ENCODE data around the gene FKBP7.
A peak's percentile ranks its signal among the peaks of the same experiment; 100 is the strongest.

Gene FKBP7

GRCh38 chr2:178469219-178469849, 9.1 kb downstream of the FKBP7 start:
- ChIA-PET POLR2A (no interaction called here), CTCF (no interaction called here)
- DNase-seq (ENCODE audit: low read depth, low spot score) = no peak
- TF ChIP-seq, protein P1, sequence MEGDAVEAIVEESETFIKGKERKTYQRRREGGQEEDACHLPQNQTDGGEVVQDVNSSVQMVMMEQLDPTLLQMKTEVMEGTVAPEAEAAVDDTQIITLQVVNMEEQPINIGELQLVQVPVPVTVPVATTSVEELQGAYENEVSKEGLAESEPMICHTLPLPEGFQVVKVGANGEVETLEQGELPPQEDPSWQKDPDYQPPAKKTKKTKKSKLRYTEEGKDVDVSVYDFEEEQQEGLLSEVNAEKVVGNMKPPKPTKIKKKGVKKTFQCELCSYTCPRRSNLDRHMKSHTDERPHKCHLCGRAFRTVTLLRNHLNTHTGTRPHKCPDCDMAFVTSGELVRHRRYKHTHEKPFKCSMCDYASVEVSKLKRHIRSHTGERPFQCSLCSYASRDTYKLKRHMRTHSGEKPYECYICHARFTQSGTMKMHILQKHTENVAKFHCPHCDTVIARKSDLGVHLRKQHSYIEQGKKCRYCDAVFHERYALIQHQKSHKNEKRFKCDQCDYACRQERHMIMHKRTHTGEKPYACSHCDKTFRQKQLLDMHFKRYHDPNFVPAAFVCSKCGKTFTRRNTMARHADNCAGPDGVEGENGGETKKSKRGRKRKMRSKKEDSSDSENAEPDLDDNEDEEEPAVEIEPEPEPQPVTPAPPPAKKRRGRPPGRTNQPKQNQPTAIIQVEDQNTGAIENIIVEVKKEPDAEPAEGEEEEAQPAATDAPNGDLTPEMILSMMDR (IDR thresholded peaks at IDR 0.05; ENCODE audit: insufficient read depth, low read length, missing control alignments) = no peak
- H3K4me3 ChIP-seq (ENCODE audit: low read depth, low read length) = no peak overlapping the region

DNA sequence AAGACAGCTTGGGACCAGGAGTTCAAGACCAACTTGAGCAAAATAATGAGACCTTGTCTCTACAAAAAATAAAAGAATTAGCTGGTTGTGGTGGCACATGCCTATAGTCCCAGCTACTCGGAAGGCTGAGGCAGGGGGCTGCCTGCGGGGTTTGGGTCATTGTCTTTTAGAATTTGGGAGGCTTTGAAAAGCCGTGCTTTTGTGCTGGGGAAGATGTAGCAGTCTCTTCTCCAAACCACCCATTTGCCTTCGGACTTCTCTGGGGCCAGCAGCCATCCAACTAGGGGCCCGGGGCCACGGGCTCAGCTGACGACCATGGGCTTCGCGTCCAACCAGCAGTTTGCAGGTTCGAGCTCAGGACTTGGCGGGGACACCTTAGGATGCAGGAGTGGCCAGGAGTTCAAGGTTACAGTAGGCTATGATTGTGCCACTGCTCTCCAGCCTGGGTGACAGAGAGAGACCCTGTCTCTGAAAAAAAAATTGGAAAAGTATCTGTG, 21.0 kb downstream of the FKBP7 start:
- ChIA-PET CTCF (interaction anchor here (1.2 kb wide), 1 partner anchor 16 kb away, joined by 3 read pairs; no protein-coding TSS in a partner anchor), POLR2A (no interaction called here)
- TF ChIP-seq, protein P1 (IDR thresholded peaks at IDR 0.05; ENCODE audit: insufficient read depth, low read length, missing control alignments) = no peak
- DNase-seq (ENCODE audit: low read depth, low spot score) = no peak
- H3K4me3 ChIP-seq (ENCODE audit: low read depth, low read length) = no peak overlapping the region

GRCh38 chr2:178455947-178456346, 22.5 kb downstream of the FKBP7 start:
- TF ChIP-seq, protein P1 (IDR thresholded peaks at IDR 0.05; ENCODE audit: insufficient read depth, low read length, missing control alignments) = no peak
- POLR2A ChIA-PET = interaction anchor here (0.6 kb wide), 1 partner anchor 24 kb away, joined by 3 read pairs; no protein-coding TSS in a partner anchor
- H3K4me3 ChIP-seq (ENCODE audit: low read depth, low read length) = no peak overlapping the region
- DNase-seq (ENCODE audit: low read depth, low spot score) = no peak
- CTCF ChIA-PET = no interaction called here

DNA sequence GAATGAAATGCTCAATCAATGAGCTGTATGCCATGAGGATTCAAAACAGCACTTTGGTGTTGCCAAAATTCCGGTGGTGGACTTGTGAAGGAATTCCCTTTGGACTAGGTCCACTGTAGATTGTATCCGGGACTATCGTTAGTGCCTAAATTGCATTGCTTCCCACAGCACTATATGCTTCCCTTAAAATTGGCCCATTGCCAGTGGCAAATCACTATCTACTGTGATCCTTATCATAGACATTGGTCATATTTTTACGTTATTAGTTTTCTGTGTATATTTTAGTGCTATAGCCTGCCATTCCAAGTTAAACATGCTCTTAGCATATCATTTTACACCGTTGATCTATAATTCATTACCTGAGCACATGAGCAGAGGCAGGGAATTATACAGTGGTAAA, 25.5 kb downstream of the FKBP7 start:
- no peak overlapping the region for H3K4me3 ChIP-seq (ENCODE audit: low read depth, low read length)
- POLR2A ChIA-PET = no interaction called here
- CTCF ChIA-PET = no interaction called here
- DNase-seq (ENCODE audit: low read depth, low spot score) = no peak
- TF ChIP-seq, protein P1 (IDR thresholded peaks at IDR 0.05; ENCODE audit: insufficient read depth, low read length, missing control alignments) = no peak

DNA sequence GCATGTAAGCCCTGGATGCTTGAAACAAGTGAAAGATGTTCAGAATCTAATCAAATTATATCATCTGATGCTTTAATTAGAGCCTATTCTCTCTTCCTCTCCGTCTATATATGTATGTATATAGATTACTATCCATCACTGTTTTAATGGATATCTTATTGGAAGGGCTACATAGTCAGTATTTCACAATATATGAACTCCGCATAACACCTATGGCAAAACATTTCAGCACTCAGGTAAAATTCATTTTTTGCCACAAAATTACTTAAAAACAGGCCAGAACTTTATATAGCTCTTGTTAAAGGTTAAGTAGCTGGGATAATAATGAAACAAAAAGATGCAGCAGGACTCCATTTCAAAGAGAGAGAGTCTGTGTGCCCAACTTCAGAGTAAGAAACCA, 26.1 kb downstream of the FKBP7 start:
- POLR2A ChIA-PET = no interaction called here
- DNase-seq (ENCODE audit: low read depth, low spot score) = no peak
- H3K4me3 ChIP-seq (ENCODE audit: low read depth, low read length) = no peak overlapping the region
- CTCF ChIA-PET = no interaction called here
- TF ChIP-seq, protein P1 (IDR thresholded peaks at IDR 0.05; ENCODE audit: insufficient read depth, low read length, missing control alignments) = no peak

GRCh38 chr2:178450774-178451525, 27.4 kb downstream of the FKBP7 start, which contains the start of the genes PJVK and PRKRA:
Gene PJVK, plus strand, starts transcription at chr2:178451378. Its CDS starts 2,032 bp downstream, at chr2:178453410.
Gene PRKRA, minus strand, starts transcription at chr2:178451175. Its CDS starts 145 bp downstream, at chr2:178451030.
- DNase-seq (ENCODE audit: low read depth, low spot score) = peak; percentile 78
- peak within 1 kb of the TSS; percentile 94 for H3K4me3 ChIP-seq (ENCODE audit: low read depth, low read length)
- CTCF ChIA-PET = interaction anchor here (1.4 to 1.5 kb wide), 2 partner anchors 29 to 36 kb away, joined by 5 read pairs; partner anchors contain the start of gene PLEKHA3
- TF ChIP-seq, protein P1 (IDR thresholded peaks at IDR 0.05; ENCODE audit: insufficient read depth, low read length, missing control alignments) = no peak
- POLR2A ChIA-PET = interaction anchor here (0.6 to 1.3 kb wide), 6 partner anchors 10 to 218 kb away, joined by 3 to 9 read pairs (median 4); partner anchors contain the start of gene PLEKHA3

Data from AG04449 (cell line).